ENCODE results near the gene TCF4. TPM values are rescaled to one million over a fixed set of nuclear protein-coding genes. Genes with fewer than 3 reads are reported as not detected.
"Not testable (repeated sequence)": the region's sequence is repeated elsewhere in the genome, so short reads cannot be mapped to it uniquely, and the experiment has no call there.

TCF4 gene
- total RNA-seq, 1 experiment from 2014 or later, result 143 TPM

DNA sequence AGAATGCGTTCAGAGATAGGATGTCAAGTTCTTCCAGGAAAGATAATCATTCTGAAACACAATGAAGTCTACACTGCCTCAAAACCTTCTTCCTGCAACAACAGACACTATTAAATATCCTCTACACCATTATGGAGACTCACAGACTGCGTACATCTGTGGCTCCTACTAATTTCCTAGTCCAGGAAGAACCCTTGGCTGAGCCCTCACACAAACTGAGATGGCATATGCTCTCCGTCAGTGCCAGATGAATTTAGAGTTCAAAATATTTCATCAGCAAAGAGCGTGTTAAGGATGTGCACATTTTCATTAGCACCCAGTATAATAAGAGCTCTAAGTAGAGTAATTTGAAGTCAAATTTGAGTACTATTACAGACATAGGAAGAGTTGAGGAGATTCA is 117.2 kb downstream of the TCF4 start:
- intact Hi-C loops (cut with micrococcal nuclease; ENCODE audit: unreplicated experiment), result no loop called here
- DNase-seq (ENCODE audit: low spot score), result no peak
- Histone ChIP-seq H3K27me3 (replicated peaks; ENCODE audit: insufficient read depth, low read depth, low read length, poor library complexity) (no peaks in the 10 kb centered on the region), H3K4me3 (ENCODE audit: low read depth, low read length, poor library complexity, severe bottlenecking) (no peak overlapping the region), H3K36me3 (ENCODE audit: insufficient read depth, low read length, poor library complexity, severe bottlenecking) (no peaks in the 10 kb centered on the region), H3K9me3 (ENCODE audit: low read depth, low read length, poor library complexity, severe bottlenecking) (no peaks in the 10 kb centered on the region), H3K27ac (ENCODE audit: low read depth, low read length, poor library complexity, severe bottlenecking) (no peak overlapping the region), H3K4me1 (ENCODE audit: insufficient read depth, low read length, poor library complexity, severe bottlenecking) (peaks cover 5% of the 10 kb centered on the region)
- POLR2A ChIA-PET (ENCODE audit: low non-redundant PET), result no interaction called here
- CTCF ChIA-PET, result no interaction called here
- TF ChIP-seq EZH2 (IDR thresholded peaks at IDR 0.05; ENCODE audit: borderline replicate concordance, low read depth, low read length, poor library complexity, severe bottlenecking), result no peak
- TF ChIP-seq, protein P1, sequence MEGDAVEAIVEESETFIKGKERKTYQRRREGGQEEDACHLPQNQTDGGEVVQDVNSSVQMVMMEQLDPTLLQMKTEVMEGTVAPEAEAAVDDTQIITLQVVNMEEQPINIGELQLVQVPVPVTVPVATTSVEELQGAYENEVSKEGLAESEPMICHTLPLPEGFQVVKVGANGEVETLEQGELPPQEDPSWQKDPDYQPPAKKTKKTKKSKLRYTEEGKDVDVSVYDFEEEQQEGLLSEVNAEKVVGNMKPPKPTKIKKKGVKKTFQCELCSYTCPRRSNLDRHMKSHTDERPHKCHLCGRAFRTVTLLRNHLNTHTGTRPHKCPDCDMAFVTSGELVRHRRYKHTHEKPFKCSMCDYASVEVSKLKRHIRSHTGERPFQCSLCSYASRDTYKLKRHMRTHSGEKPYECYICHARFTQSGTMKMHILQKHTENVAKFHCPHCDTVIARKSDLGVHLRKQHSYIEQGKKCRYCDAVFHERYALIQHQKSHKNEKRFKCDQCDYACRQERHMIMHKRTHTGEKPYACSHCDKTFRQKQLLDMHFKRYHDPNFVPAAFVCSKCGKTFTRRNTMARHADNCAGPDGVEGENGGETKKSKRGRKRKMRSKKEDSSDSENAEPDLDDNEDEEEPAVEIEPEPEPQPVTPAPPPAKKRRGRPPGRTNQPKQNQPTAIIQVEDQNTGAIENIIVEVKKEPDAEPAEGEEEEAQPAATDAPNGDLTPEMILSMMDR (conservative IDR thresholded peaks at IDR 0.05; ENCODE audit: low read depth, low read length), result no peak
- BruUV-seq (replicated peaks), result no TSS peak

DNA sequence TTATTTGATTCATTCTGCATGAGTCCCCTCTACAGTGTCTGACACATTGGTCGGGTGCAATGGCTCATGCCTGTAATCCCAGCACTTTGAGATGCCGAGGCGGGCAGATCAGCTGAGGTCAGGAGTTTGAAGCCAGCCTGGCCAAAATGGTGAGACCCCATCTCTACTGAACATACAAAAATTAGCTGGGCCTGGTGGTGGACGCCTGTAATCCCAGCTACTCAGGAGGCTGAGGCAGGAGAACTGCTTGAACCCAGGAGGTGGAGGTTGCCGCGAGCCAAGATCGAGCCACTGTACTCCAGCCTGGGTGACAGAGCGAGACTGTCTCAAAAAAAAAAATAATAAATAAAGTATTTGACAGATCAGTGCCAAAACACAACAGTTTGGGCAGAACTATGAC is 118.9 kb downstream of the TCF4 start:
- CTCF ChIA-PET; H3K4me1 ChIP-seq (ENCODE audit: insufficient read depth, low read length, poor library complexity, severe bottlenecking); H3K9me3 ChIP-seq (ENCODE audit: low read depth, low read length, poor library complexity, severe bottlenecking); H3K27ac ChIP-seq (ENCODE audit: low read depth, low read length, poor library complexity, severe bottlenecking); H3K36me3 ChIP-seq (ENCODE audit: insufficient read depth, low read length, poor library complexity, severe bottlenecking); intact Hi-C loops (cut with micrococcal nuclease; ENCODE audit: unreplicated experiment); POLR2A ChIA-PET (ENCODE audit: low non-redundant PET); DNase-seq (ENCODE audit: low spot score); H3K27me3 ChIP-seq (replicated peaks; ENCODE audit: insufficient read depth, low read depth, low read length, poor library complexity); H3K4me3 ChIP-seq (ENCODE audit: low read depth, low read length, poor library complexity, severe bottlenecking); BruUV-seq (replicated peaks): not testable (repeated sequence)

DNA sequence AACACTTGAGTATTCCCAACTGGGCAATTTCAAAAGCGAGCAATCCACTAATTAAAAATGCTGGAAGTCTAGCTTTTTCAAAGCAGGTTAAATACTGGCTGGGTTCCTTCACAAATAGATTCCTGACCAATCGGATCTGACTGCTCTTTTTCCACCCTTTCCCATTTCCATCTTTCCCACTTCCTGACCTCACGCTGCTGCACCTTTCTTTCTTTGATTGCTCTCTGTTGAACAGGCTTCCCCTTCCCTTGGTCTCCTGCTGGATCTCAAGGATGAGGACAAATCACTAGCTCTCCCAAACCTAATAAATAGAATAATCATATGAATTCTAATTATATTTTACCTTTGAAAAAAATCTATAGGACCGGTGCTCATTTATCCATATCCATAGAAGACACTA is 121.2 kb downstream of the TCF4 start:
- BruUV-seq (replicated peaks), result no TSS peak
- intact Hi-C loops (cut with micrococcal nuclease; ENCODE audit: unreplicated experiment), result no loop called here
- DNase-seq (ENCODE audit: low spot score), result no peak
- H3K27me3 ChIP-seq (replicated peaks; ENCODE audit: insufficient read depth, low read depth, low read length, poor library complexity), result no peaks in the 10 kb centered on the region
- no peak overlapping the region for H3K27ac ChIP-seq (ENCODE audit: low read depth, low read length, poor library complexity, severe bottlenecking)
- CTCF ChIA-PET, result no interaction called here
- no peak for TF ChIP-seq EZH2 (IDR thresholded peaks at IDR 0.05; ENCODE audit: borderline replicate concordance, low read depth, low read length, poor library complexity, severe bottlenecking)
- TF ChIP-seq, protein P1 (conservative IDR thresholded peaks at IDR 0.05; ENCODE audit: low read depth, low read length), result no peak
- POLR2A ChIA-PET (ENCODE audit: low non-redundant PET), result no interaction called here
- H3K4me1 ChIP-seq (ENCODE audit: insufficient read depth, low read length, poor library complexity, severe bottlenecking), result no peaks in the 10 kb centered on the region
- H3K4me3 ChIP-seq (ENCODE audit: low read depth, low read length, poor library complexity, severe bottlenecking), result no peak overlapping the region
- no peaks in the 10 kb centered on the region for H3K9me3 ChIP-seq (ENCODE audit: low read depth, low read length, poor library complexity, severe bottlenecking)
- no peaks in the 10 kb centered on the region for H3K36me3 ChIP-seq (ENCODE audit: insufficient read depth, low read length, poor library complexity, severe bottlenecking)

DNA sequence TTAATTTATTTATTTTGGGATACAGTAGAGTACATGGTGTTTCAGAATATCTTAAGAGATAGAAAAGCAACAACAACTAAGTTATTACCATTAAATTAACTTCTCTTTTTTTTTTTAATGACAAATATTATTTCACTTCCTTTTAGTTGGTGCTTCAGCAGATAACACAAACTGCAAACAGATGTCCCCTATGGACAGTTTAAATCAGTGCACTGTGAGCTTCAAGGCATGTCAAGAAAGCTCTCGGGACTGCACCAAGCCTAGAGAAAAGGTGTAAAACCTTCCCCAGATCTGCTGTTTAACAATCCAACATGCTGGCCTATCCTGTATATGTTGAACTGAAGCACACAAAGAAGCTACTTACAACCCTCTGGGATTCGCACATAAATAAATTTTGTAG is 122.7 kb downstream of the TCF4 start:
- CTCF ChIA-PET, result no interaction called here
- no TSS peak for BruUV-seq (replicated peaks)
- H3K27me3 ChIP-seq (replicated peaks; ENCODE audit: insufficient read depth, low read depth, low read length, poor library complexity), result no peaks in the 10 kb centered on the region

More for the DNA sequence above, 122.7 kb downstream of the TCF4 start:
- H3K9me3 ChIP-seq (ENCODE audit: low read depth, low read length, poor library complexity, severe bottlenecking), result no peaks in the 10 kb centered on the region
- no peak overlapping the region for H3K27ac ChIP-seq (ENCODE audit: low read depth, low read length, poor library complexity, severe bottlenecking)
- no peaks in the 10 kb centered on the region for H3K4me1 ChIP-seq (ENCODE audit: insufficient read depth, low read length, poor library complexity, severe bottlenecking)
- H3K36me3 ChIP-seq (ENCODE audit: insufficient read depth, low read length, poor library complexity, severe bottlenecking), result no peaks in the 10 kb centered on the region
- no peak for TF ChIP-seq EZH2 (IDR thresholded peaks at IDR 0.05; ENCODE audit: borderline replicate concordance, low read depth, low read length, poor library complexity, severe bottlenecking)
- TF ChIP-seq, protein P1 (conservative IDR thresholded peaks at IDR 0.05; ENCODE audit: low read depth, low read length), result no peak
- intact Hi-C loops (cut with micrococcal nuclease; ENCODE audit: unreplicated experiment), result no loop called here
- DNase-seq (ENCODE audit: low spot score), result no peak
- POLR2A ChIA-PET (ENCODE audit: low non-redundant PET), result interaction anchor here (0.6 kb wide), 1 partner anchor 1049 kb away, joined by 3 read pairs; no protein-coding TSS in a partner anchor
- no peak overlapping the region for H3K4me3 ChIP-seq (ENCODE audit: low read depth, low read length, poor library complexity, severe bottlenecking)

Data from A673 (cell line).